GM23248 (cell line): ENCODE measurements around the gene ADAD2. TPM values are rescaled to one million over a fixed set of nuclear protein-coding genes. Genes with fewer than 3 reads are reported as not detected.

Source experiments
- DNase-seq: peaks from one replicate; pipeline ENCODE4 v3.0.0-alpha.2; 2015
- H2AFZ ChIP-seq: fragments of 200-600 bp; sonication (generic); 2 replicates; pipeline ENCODE4 v1.6.1; 2016; ENCODE audit warnings: antibody characterized with exemption
- H3F3A ChIP-seq: fragments of 200-600 bp; sonication (generic); 2 replicates; pipeline ENCODE4 v1.6.1; 2016; ENCODE audit warnings: mild to moderate bottlenecking, antibody characterized with exemption, mixed run types; ENCODE audit not compliant: insufficient read depth
- H3K27ac ChIP-seq: fragments of 200-600 bp; sonication (generic); 2 replicates; pipeline ENCODE4 v1.5.1; 2016; ENCODE audit warnings: mild to moderate bottlenecking
- H3K27me3 ChIP-seq: fragments of 200-600 bp; sonication (generic); replicated peaks from 2 replicates; pipeline ENCODE4 v1.6.1; 2016; ENCODE audit warnings: mild to moderate bottlenecking; ENCODE audit not compliant: insufficient read depth
- H3K36me3 ChIP-seq: fragments of 200-600 bp; sonication (generic); 2 replicates; pipeline ENCODE4 v1.6.1; 2016; ENCODE audit warnings: low read depth, mild to moderate bottlenecking
- H3K4me1 ChIP-seq: fragments of 200-600 bp; sonication (generic); 2 replicates; pipeline ENCODE4 v1.6.1; 2016; ENCODE audit warnings: mild to moderate bottlenecking; ENCODE audit not compliant: insufficient read depth
- H3K4me2 ChIP-seq: fragments of 200-600 bp; sonication (generic); one replicate; pipeline ENCODE4 v1.6.1; 2016; ENCODE audit warnings: mild to moderate bottlenecking; ENCODE audit not compliant: unreplicated experiment
- H3K4me3 ChIP-seq: fragments of 200-600 bp; sonication (generic); 2 replicates; pipeline ENCODE4 v1.5.1; 2016; ENCODE audit warnings: mild to moderate bottlenecking
- H3K79me2 ChIP-seq: fragments of 200-600 bp; sonication (generic); 2 replicates; pipeline ENCODE4 v1.6.1; 2016; ENCODE audit warnings: mild to moderate bottlenecking; ENCODE audit not compliant: insufficient read depth
- H3K9ac ChIP-seq: fragments of 200-600 bp; sonication (generic); 2 replicates; pipeline ENCODE4 v1.6.1; 2016; ENCODE audit warnings: mild to moderate bottlenecking
- H3K9me2 ChIP-seq: fragments of 200-600 bp; sonication (generic); 2 replicates; pipeline ENCODE4 v1.6.1; 2016; ENCODE audit warnings: mixed run types, mild to moderate bottlenecking, moderate library complexity; ENCODE audit not compliant: insufficient read depth
- H3K9me3 ChIP-seq: fragments of 200-600 bp; sonication (generic); one replicate; pipeline ENCODE4 v1.6.1; 2017; ENCODE audit warnings: low read depth
- H4K20me1 ChIP-seq: fragments of 200-600 bp; sonication (generic); 2 replicates; pipeline ENCODE4 v1.6.0; 2016; ENCODE audit not compliant: insufficient read depth
- EZH2 ChIP-seq: fragments of 200-600 bp; sonication (generic); IDR thresholded peaks from 2 replicates; pipeline ENCODE4 v1.6.1; 2018; ENCODE audit warnings: antibody characterized with exemption, mild to moderate bottlenecking; ENCODE audit not compliant: insufficient read depth, poor library complexity, severe bottlenecking
- EZH2phosphoT487 ChIP-seq: fragments of 200-600 bp; sonication (generic); IDR thresholded peaks from 2 replicates; pipeline ENCODE4 v1.6.1; 2018; ENCODE audit warnings: antibody characterized with exemption, moderate library complexity, mild to moderate bottlenecking, low read depth; ENCODE audit not compliant: insufficient read depth
- WGBS, 2 experiments: methylation state at CpG; one replicate each; pipeline ENCODE4 v1.1.6; 2015 to 2017; ENCODE audit warnings: low lambda C conversion rate in 2 of 2, low coverage in 1 of 2; ENCODE audit errors: missing lambda C conversion rate in 2 of 2; 5-methylcytosine and 5-hydroxymethylcytosine counted together
- in situ Hi-C: fragments of 300-500 bp; cut with MboI; formaldehyde crosslinking; loops from 2 replicates; pipeline ENCODE4 v1.15.0; 2020
- polyA plus RNA-seq: library from polyadenylated mRNA; unstranded; fragments of >200 nt; fragmentation: Nextera tagmentation; extraction: Ambion mirVana; gene quantifications from 2 replicates; pipeline ENCODE4 v1.2.1, GENCODE V29; 2016
- total RNA-seq: library from RNA; depleted of rRNA; stranded (reverse); fragments of >200 nt; shearing (Covaris generic); gene quantifications from 2 replicates; pipeline ENCODE4 v1.2.3, GENCODE V29; 2014

Gene ADAD2
- total and polyA plus RNA-seq, 2 experiments from 2014 or later, result not detected

DNA sequence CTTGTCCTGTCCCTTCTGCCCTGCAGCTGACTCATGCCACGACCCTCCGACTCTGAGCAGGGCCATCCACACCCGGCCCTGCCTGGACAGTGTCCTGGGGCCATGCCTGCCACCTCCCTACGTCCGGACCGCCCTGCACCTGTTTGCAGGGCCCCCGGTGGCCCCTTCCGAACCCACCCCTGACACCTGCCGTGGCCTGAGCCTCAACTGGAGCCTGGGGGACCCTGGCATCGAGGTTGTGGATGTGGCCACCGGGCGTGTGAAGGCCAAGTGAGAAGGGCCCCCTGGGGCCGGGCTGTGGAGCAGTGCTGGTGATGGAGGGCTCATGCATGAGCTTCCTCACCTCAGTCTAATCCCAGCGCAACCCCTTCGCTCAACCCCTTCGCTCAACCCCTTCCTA, 5.1 kb downstream of the ADAD2 start:
- Histone ChIP-seq H3K79me2 (no peaks in the 10 kb centered on the region), H3K4me1 (no peaks in the 10 kb centered on the region), H3K27ac (no peak overlapping the region), H3K4me3 (no peak overlapping the region), H3K36me3 (no peaks in the 10 kb centered on the region), H3K9me3 (no peaks in the 10 kb centered on the region), H2AFZ (no peak overlapping the region), H3K4me2 (no peak overlapping the region), H3K9ac (no peak overlapping the region), H3K27me3 (no peaks in the 10 kb centered on the region), H3K9me2 (no peaks in the 10 kb centered on the region), H4K20me1 (no peaks in the 10 kb centered on the region), H3F3A (no peaks in the 10 kb centered on the region)
- 84 to 90% methylated on average over 14 to 16 of the region's 16 CpGs for WGBS, 2 experiments
- in situ Hi-C loops, result no loop called here
- DNase-seq, result no peak
- no peak for TF ChIP-seq EZH2phosphoT487
- no peak for TF ChIP-seq EZH2

DNA sequence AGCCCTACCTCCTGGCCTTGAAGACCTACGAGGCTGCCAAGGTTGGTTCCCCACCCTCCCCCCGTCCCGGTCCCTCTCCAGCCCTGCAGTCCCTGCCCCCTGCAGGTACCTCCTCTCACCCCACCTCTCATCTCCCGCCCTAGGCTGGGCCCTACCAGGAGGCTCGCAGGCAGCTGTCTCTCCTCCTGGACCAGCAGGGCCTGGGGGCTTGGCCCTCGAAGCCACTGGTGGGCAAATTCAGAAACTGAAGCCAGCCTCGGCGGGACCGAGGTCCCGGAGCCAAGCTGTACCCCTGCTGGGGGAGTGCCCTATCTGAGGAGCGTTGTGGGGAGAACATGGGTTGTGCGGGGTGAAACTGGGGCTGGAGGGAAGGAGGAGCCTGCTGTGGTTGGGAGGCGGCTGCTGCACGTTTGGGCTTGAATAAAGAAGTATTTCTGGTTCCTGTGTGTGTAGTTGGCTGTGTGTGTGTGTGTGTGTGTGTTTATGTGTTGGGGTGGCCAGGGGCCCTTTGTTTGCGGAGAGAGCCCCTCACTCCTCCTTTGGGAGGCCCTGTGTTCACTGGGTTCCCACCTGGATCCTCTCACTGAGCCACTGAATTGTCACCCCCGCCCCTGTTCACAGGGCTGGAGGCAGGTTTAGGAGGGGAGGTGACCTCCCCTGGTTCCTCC, 5.9 kb downstream of the ADAD2 start:
- Histone ChIP-seq H3K4me2 (no peak overlapping the region), H3K79me2 (no peaks in the 10 kb centered on the region), H3K9ac (no peak overlapping the region), H4K20me1 (no peaks in the 10 kb centered on the region), H3K9me2 (no peaks in the 10 kb centered on the region), H3K36me3 (no peaks in the 10 kb centered on the region), H3K4me3 (no peak overlapping the region), H3K9me3 (no peaks in the 10 kb centered on the region), H3K27me3 (no peaks in the 10 kb centered on the region; the same call in 1 of the 2 replicates), H3K4me1 (no peaks in the 10 kb centered on the region), H3K27ac (no peak overlapping the region), H3F3A (no peaks in the 10 kb centered on the region), H2AFZ (no peak overlapping the region)
- no peak for DNase-seq
- WGBS, 2 experiments, result 48 to 59% methylated on average over 12 to 16 of the region's 16 CpGs
- in situ Hi-C loops, result no loop called here
- TF ChIP-seq EZH2phosphoT487, result no peak
- TF ChIP-seq EZH2, result no peak

DNA sequence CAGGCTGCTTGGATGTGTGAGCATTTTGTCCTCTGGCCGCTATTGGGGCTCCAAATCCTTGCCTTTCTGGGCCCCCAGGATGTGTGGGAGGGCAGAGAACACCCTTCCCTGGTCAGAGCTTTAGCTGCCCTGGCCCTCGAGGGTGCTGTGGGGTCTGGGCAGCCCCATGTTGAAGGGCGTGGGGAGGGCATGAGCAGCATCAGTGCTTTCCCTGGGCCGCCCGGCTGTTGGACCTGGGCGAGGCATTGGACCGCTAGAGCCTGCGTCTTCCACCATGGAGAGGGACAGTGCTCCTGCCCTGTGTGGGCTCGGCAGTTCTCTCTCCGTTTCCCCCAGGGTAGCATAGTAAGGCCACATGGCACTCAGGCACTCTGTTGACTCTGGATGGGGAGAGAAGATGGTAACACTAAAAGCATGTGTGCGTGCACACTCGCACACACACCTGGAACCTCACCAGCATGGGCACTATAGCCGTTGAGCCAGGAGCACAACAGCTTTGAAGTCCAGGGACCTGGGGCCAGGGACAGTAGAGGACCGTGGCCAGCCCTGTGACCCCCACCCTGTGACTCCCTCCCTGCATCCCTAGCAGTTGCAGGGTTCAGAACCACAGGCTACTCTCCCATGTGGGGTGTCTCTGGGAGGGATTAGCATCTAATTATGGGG, 6.6 kb downstream of the ADAD2 start:
- Histone ChIP-seq H4K20me1 (no peaks in the 10 kb centered on the region), H3K9me3 (no peaks in the 10 kb centered on the region), H3K4me2 (no peak overlapping the region), H3K9me2 (no peaks in the 10 kb centered on the region), H3K4me3 (no peak overlapping the region), H2AFZ (no peak overlapping the region), H3F3A (no peaks in the 10 kb centered on the region), H3K27me3 (no peaks in the 10 kb centered on the region; the same call in none of the 2 replicates), H3K79me2 (no peaks in the 10 kb centered on the region), H3K4me1 (no peaks in the 10 kb centered on the region), H3K9ac (no peak overlapping the region), H3K27ac (no peak overlapping the region), H3K36me3 (no peaks in the 10 kb centered on the region)
- DNase-seq, result no peak
- in situ Hi-C loops, result no loop called here
- 75 to 81% methylated on average over 7 to 14 of the region's 14 CpGs for WGBS, 2 experiments
- no peak for TF ChIP-seq EZH2phosphoT487
- TF ChIP-seq EZH2, result no peak

DNA sequence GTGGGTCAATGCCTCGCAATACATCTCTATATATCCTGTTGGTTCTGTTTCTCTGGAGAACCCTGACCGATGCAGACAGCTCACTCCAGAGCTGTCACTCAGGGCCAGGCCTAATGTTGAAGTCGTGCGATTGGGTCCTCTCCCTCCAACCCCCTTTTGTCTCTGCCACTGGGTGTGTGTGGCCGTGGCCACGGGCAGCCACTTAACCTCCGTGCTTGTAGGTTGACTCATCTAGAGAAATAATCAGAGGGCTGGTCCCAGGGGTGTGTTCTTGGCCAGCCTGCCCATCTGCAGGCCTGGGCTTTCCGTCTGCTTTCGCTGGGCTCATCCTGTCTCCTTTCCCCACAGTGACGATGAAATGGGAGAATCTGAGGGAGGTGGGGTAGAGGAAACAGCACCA, 7.4 kb downstream of the ADAD2 start:
- Histone ChIP-seq H3K4me2 (no peak overlapping the region), H3K9ac (no peak overlapping the region), H3K27ac (no peak overlapping the region), H3K27me3 (no peaks in the 10 kb centered on the region; the same call in none of the 2 replicates), H3K9me2 (no peaks in the 10 kb centered on the region), H2AFZ (no peak overlapping the region), H3F3A (no peaks in the 10 kb centered on the region), H3K9me3 (no peaks in the 10 kb centered on the region), H3K36me3 (no peaks in the 10 kb centered on the region), H3K79me2 (no peaks in the 10 kb centered on the region), H3K4me3 (no peak overlapping the region), H3K4me1 (no peaks in the 10 kb centered on the region), H4K20me1 (no peaks in the 10 kb centered on the region)
- 65% methylated on average over 10 of the region's 10 CpGs for WGBS, 2 experiments
- in situ Hi-C loops, result no loop called here
- TF ChIP-seq EZH2 (no peak), EZH2phosphoT487 (no peak)
- peak; percentile 68 for DNase-seq
